Fibroblast of villous mesenchyme (primary cell): ENCODE data around the gene PLA2R1. TPM values are rescaled to one million over a fixed set of nuclear protein-coding genes. Genes with fewer than 3 reads are reported as not detected.
"Not testable (repeated sequence)": the region's sequence is repeated elsewhere in the genome, so short reads cannot be mapped to it uniquely, and the experiment has no call there.

ENCODE experiments used
- DNase-seq: peaks from one replicate; pipeline ENCODE4 v3.0.0-alpha.2; 2010; ENCODE audit warnings: low read depth
- H3K4me3 ChIP-seq: 2 replicates; pipeline ENCODE4 v1.5.1; 2011; ENCODE audit warnings: low read depth, mild to moderate bottlenecking, low read length
- CTCF ChIP-seq: IDR thresholded peaks from 2 replicates; pipeline ENCODE4 v1.5.1; 2012; ENCODE audit warnings: low read depth, mild to moderate bottlenecking, low read length; ENCODE audit not compliant: insufficient read depth
- total RNA-seq: library from RNA; depleted of rRNA; stranded (reverse); fragments of >200 nt; gene quantifications from 2 replicates; pipeline ENCODE4 v1.2.3, GENCODE V29; 2012

The PLA2R1 gene
- total RNA-seq, 1 donor = 13.0 TPM

- TF ChIP-seq CTCF = no peak
- peak; percentile 39 for DNase-seq
- no peak overlapping the region for H3K4me3 ChIP-seq
Observed at GRCh38 chr2:160039166-160039903, 23.1 kb downstream of the PLA2R1 start.

- not testable (repeated sequence) for DNase-seq, H3K4me3 ChIP-seq
Observed at GRCh38 chr2:160038662-160039061, 23.8 kb downstream of the PLA2R1 start.

- no peak for TF ChIP-seq CTCF
- DNase-seq = no peak
- no peak overlapping the region for H3K4me3 ChIP-seq
Observed at GRCh38 chr2:160036736-160037135, 25.7 kb downstream of the PLA2R1 start.

GRCh38 chr2:160035125-160035524 lies 27.3 kb downstream of the PLA2R1 start:
- H3K4me3 ChIP-seq = no peak overlapping the region
- DNase-seq = no peak
- no peak for TF ChIP-seq CTCF

- no peak for TF ChIP-seq CTCF
- no peak for DNase-seq
- H3K4me3 ChIP-seq = no peak overlapping the region
Observed at GRCh38 chr2:160034396-160034795, 28.0 kb downstream of the PLA2R1 start.

- no peak for TF ChIP-seq CTCF
- no peak overlapping the region for H3K4me3 ChIP-seq
- DNase-seq = peak; percentile 64
Observed at GRCh38 chr2:160033732-160034392, 28.6 kb downstream of the PLA2R1 start.

GRCh38 chr2:160029270-160029628 lies 33.2 kb downstream of the PLA2R1 start:
- H3K4me3 ChIP-seq = no peak overlapping the region
- DNase-seq = no peak
- TF ChIP-seq CTCF = no peak
